ENCODE measurements around the gene PACRG. TPM values are rescaled to one million over a fixed set of nuclear protein-coding genes. Genes with fewer than 3 reads are reported as not detected.
A peak's percentile ranks its signal among the peaks of the same experiment; 100 is the strongest.

The PACRG gene
- total RNA-seq, 6 donors from 2014 or later = 0.52 to 15.3 (median 3.1) TPM

DNA sequence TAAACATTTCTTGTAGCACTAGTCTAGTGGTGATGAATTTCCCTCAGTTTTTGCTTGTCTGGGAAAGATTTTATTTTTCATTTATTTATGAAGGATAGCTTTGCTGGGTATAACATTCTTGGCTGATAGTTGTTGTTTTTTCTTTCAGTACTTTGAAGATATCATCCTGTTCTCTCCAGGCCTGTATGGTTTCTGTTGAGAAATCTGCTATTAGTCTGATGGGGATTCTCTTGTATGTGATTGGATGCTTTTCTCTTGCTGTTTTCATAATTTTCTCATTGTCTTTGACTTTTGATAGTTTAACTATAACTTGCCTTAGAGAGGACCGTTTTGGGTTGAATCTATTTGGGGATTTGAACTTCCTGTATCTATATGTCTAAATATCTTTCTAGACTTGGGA, 207.1 kb downstream of the PACRG start:
- H3K4me1 ChIP-seq = no peaks in the 10 kb centered on the region
- TF ChIP-seq POLR2AphosphoS5 (IDR thresholded peaks at IDR 0.05) (no peak), POLR2A (IDR thresholded peaks at IDR 0.05) (no peak), EP300 (IDR thresholded peaks at IDR 0.05) (no peak)
- TF ChIP-seq, protein P1, sequence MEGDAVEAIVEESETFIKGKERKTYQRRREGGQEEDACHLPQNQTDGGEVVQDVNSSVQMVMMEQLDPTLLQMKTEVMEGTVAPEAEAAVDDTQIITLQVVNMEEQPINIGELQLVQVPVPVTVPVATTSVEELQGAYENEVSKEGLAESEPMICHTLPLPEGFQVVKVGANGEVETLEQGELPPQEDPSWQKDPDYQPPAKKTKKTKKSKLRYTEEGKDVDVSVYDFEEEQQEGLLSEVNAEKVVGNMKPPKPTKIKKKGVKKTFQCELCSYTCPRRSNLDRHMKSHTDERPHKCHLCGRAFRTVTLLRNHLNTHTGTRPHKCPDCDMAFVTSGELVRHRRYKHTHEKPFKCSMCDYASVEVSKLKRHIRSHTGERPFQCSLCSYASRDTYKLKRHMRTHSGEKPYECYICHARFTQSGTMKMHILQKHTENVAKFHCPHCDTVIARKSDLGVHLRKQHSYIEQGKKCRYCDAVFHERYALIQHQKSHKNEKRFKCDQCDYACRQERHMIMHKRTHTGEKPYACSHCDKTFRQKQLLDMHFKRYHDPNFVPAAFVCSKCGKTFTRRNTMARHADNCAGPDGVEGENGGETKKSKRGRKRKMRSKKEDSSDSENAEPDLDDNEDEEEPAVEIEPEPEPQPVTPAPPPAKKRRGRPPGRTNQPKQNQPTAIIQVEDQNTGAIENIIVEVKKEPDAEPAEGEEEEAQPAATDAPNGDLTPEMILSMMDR (IDR thresholded peaks at IDR 0.05) = no peak
- no peaks in the 10 kb centered on the region for H3K36me3 ChIP-seq
- 71 to 86% methylated on average over 1 of the region's 1 CpG for WGBS, 2 donors
- ATAC-seq (ENCODE audit: low FRiP score in 2 of 2) = no peak
- no peak overlapping the region for H3K27ac ChIP-seq
- H3K4me3 ChIP-seq = no peak overlapping the region
- no peak for DNase-seq
- H3K27me3 ChIP-seq = no peaks in the 10 kb centered on the region
- peaks cover 0 to 11% (median 7%) of the 10 kb centered on the region in 4 donors for H3K9me3 ChIP-seq

DNA sequence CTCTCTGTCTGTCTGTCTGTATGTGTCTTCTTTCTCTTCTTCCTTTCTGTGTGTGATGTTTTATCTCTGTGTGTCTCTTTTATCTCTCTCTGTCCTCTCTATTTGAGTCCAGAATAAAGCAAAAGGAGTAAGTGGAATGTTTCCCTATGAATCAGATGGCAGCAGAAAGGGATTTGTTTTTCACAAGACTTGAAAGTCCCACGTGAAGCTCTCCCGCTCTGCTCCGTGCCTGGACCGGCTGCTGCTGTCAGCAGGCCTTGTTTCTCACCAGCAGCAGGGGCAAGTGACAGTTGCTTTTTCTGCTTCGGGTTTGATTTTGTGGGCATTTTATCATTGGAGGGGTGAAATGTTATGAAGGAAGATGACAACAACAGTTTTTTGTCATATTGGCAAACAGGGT, 212.7 kb downstream of the PACRG start:
- H3K27me3 ChIP-seq = no peaks in the 10 kb centered on the region
- no peak overlapping the region for H3K4me3 ChIP-seq
- no peaks in the 10 kb centered on the region for H3K4me1 ChIP-seq
- H3K36me3 ChIP-seq = no peaks in the 10 kb centered on the region
- H3K9me3 ChIP-seq = peaks cover 0 to 8% (median 1%) of the 10 kb centered on the region in 4 donors
- no peak for TF ChIP-seq POLR2AphosphoS5 (IDR thresholded peaks at IDR 0.05)
- no peak for TF ChIP-seq EP300 (IDR thresholded peaks at IDR 0.05)
- TF ChIP-seq, protein P1 (IDR thresholded peaks at IDR 0.05) = no peak
- TF ChIP-seq POLR2A (IDR thresholded peaks at IDR 0.05) = no peak
- no peak overlapping the region for H3K27ac ChIP-seq
- peak in 1 of 2 donors; percentile 36 for DNase-seq
- WGBS, 2 donors = 58 to 71% methylated on average over 5 of the region's 5 CpGs
- ATAC-seq (ENCODE audit: low FRiP score in 2 of 2) = peak in 1 of 2 donors; percentile 38

DNA sequence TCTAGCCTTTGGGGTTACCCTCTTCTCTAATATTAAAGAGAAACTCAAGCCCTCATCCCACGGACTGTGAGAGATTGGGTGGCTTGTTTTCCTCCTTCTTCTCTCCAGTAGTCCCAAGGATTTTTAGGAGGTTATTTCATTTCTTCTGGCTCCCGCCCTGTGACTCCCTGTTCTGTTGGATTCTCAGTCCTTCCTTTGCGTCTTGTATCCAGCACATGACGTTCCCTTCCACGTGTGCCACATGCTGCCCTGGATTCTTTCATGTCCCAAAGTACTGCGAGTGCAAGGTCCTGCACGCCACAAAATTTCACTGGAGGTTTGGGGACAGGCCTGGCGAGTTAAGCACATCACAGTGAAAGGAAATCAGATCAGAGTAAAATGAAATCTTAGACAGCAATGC, 213.4 kb downstream of the PACRG start:
- DNase-seq (no peak), ATAC-seq (ENCODE audit: low FRiP score in 2 of 2) (no peak)
- peaks cover 0 to 8% (median 1%) of the 10 kb centered on the region in 4 donors for H3K9me3 ChIP-seq
- no peak overlapping the region for H3K4me3 ChIP-seq
- no peaks in the 10 kb centered on the region for H3K27me3 ChIP-seq
- no peaks in the 10 kb centered on the region for H3K4me1 ChIP-seq
- H3K36me3 ChIP-seq = no peaks in the 10 kb centered on the region
- H3K27ac ChIP-seq = no peak overlapping the region
- TF ChIP-seq POLR2A (IDR thresholded peaks at IDR 0.05) = no peak
- TF ChIP-seq EP300 (IDR thresholded peaks at IDR 0.05) = no peak
- no peak for TF ChIP-seq POLR2AphosphoS5 (IDR thresholded peaks at IDR 0.05)
- TF ChIP-seq, protein P1 (IDR thresholded peaks at IDR 0.05) = no peak
- WGBS, 2 donors = 81 to 86% methylated on average over 8 of the region's 8 CpGs

DNA sequence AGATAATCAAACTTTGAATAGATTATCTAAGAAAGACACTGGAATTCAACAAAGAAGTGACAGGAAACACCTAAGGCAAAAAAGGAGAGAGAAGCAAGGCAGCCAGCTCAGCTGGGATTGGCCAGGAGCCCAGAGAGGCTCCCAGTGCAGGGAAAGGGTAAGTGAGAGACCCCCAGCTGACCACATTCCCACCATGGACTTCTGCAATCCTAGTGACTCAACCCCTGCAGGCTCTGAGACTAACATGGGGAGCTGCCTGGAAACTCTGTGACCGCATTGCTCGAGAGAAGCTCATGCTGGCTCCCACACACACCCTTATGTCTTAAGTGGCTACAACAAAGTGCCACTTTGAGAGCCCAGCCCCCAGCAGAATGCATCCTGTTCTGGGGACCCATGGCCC, 215.1 kb downstream of the PACRG start:
- TF ChIP-seq EP300 (IDR thresholded peaks at IDR 0.05) (no peak), POLR2AphosphoS5 (IDR thresholded peaks at IDR 0.05) (no peak)
- H3K36me3 ChIP-seq = no peaks in the 10 kb centered on the region
- ATAC-seq (ENCODE audit: low FRiP score in 2 of 2) = no peak
- no peak overlapping the region for H3K27ac ChIP-seq
- no peak for DNase-seq
- H3K4me1 ChIP-seq = no peaks in the 10 kb centered on the region
- 97 to 100% methylated on average over 2 of the region's 2 CpGs for WGBS, 2 donors
- H3K9me3 ChIP-seq = peaks cover 0 to 5% (median 1%) of the 10 kb centered on the region in 4 donors
- H3K27me3 ChIP-seq = no peaks in the 10 kb centered on the region
- no peak overlapping the region for H3K4me3 ChIP-seq

DNA sequence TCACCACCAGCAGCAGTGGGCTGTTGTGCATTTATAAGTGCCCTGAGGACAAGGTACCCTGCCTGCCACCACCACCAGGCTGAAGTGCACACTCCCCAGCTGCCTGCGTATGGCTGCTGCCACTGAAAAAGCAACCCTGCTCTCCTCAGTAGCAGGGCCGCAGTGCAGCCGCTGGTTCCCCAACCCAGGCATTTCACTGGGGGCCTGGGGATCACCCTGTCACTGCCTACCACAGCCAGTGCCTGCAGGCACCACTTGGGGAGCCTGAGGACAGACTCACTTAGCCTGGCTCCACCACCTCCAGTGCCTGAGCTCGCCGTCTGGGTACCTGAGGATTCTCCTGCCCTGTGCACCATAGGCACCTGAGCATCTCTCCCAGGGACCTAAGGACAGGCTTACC, 215.6 kb downstream of the PACRG start:
- Histone ChIP-seq H3K27me3 (no peaks in the 10 kb centered on the region), H3K36me3 (no peaks in the 10 kb centered on the region), H3K4me1 (no peaks in the 10 kb centered on the region), H3K27ac (no peak overlapping the region), H3K4me3 (no peak overlapping the region), H3K9me3 (peaks cover 0 to 5% (median 1%) of the 10 kb centered on the region in 4 donors)
- 77 to 90% methylated on average over 2 to 5 of the region's 5 CpGs for WGBS, 2 donors
- TF ChIP-seq POLR2AphosphoS5 (IDR thresholded peaks at IDR 0.05) (no peak), POLR2A (IDR thresholded peaks at IDR 0.05) (no peak), EP300 (IDR thresholded peaks at IDR 0.05) (no peak)
- TF ChIP-seq, protein P1 (IDR thresholded peaks at IDR 0.05) = no peak
- DNase-seq (peak in 1 of 2 donors; percentile 29), ATAC-seq (ENCODE audit: low FRiP score in 2 of 2) (no peak)

Measured in upper lobe of left lung (tissue), 6 donors.